WTC11 (cell line): Measurements from ENCODE around the gene PDZRN4. TPM values are rescaled to one million over a fixed set of nuclear protein-coding genes. Genes with fewer than 3 reads are reported as not detected.

Experiments used
- ATAC-seq: fragments of 200-7000 bp; cut with Tn5 transposase; 2 replicates; pipeline ENCODE4 v1.10.0; 2021; ENCODE audit warnings: mild to moderate bottlenecking, moderate library complexity
- CTCF ChIA-PET: fragments of 300-600 bp; sonication (Branson Sonifier 250); formaldehyde crosslinking; loops from one replicate; lab custom pipeline; 2021; ENCODE audit warnings: antibody characterized with exemption; lab: Charles Lee
- POLR2A ChIA-PET: fragments of 350-600 bp; sonication (Branson Sonifier 250); formaldehyde crosslinking; loops from one replicate; lab custom pipeline; 2021; ENCODE audit warnings: antibody characterized with exemption; lab: Charles Lee
- DNase-seq: peaks from one replicate; pipeline ENCODE4 v3.0.0; 2021; ENCODE audit warnings: low spot score
- H3K27ac Mint-ChIP-seq: 2 replicates; pipeline ENCODE4 v1.8.0; 2021; ENCODE audit warnings: mixed read lengths
- H3K27me3 Mint-ChIP-seq: 2 replicates; pipeline ENCODE4 v1.8.0; 2021; ENCODE audit warnings: low read depth, mild to moderate bottlenecking, moderate library complexity, mixed read lengths
- H3K36me3 Mint-ChIP-seq: 2 replicates; pipeline ENCODE4 v1.8.0; 2021; ENCODE audit warnings: mixed read lengths
- H3K4me1 Mint-ChIP-seq: 2 replicates; pipeline ENCODE4 v1.8.0; 2022; ENCODE audit warnings: mixed read lengths
- H3K4me3 Mint-ChIP-seq: 2 replicates; pipeline ENCODE4 v1.8.0; 2021; ENCODE audit warnings: mild to moderate bottlenecking, moderate library complexity, mixed read lengths
- H3K9me3 Mint-ChIP-seq: 2 replicates; pipeline ENCODE4 v1.8.0; 2021; ENCODE audit warnings: mixed read lengths
- ATF1 ChIP-seq: sonication (generic); formaldehyde crosslinking; IDR thresholded peaks from 2 replicates; pipeline ENCODE4 v1.8.1; 2023; ENCODE audit warnings: mild to moderate bottlenecking, moderate library complexity, missing genetic modification reagents
- CREM ChIP-seq: sonication (generic); formaldehyde crosslinking; IDR thresholded peaks from 2 replicates; pipeline ENCODE4 v1.8.1; 2022; ENCODE audit warnings: mild to moderate bottlenecking, missing genetic modification reagents, moderate library complexity
- GABPB1 ChIP-seq: sonication (generic); formaldehyde crosslinking; IDR thresholded peaks from 2 replicates; pipeline ENCODE4 v1.8.1; 2023; ENCODE audit warnings: mild to moderate bottlenecking, missing genetic modification reagents
- HMGA2 ChIP-seq: fragments of 250-450 bp; sonication (Bioruptor Pico); IDR thresholded peaks from 2 replicates; pipeline ENCODE4 v1.4.0; 2021; ENCODE audit warnings: mild to moderate bottlenecking, moderate library complexity
- KAT7 ChIP-seq: sonication (generic); formaldehyde crosslinking; IDR thresholded peaks from 2 replicates; pipeline ENCODE4 v1.8.1; 2023; ENCODE audit warnings: missing genetic modification reagents, mild to moderate bottlenecking, borderline replicate concordance
- MYBL2 ChIP-seq: sonication (generic); formaldehyde crosslinking; IDR thresholded peaks from 2 replicates; pipeline ENCODE4 v1.8.1; 2023; ENCODE audit warnings: mild to moderate bottlenecking, moderate library complexity, missing genetic modification reagents
- NFATC4 ChIP-seq: fragments of 250-450 bp; sonication (Bioruptor Pico); IDR thresholded peaks from 2 replicates; pipeline ENCODE4 v1.9.0; 2021; ENCODE audit warnings: mild to moderate bottlenecking
- NR3C1 ChIP-seq: sonication (generic); formaldehyde crosslinking; conservative IDR thresholded peaks from 2 replicates; pipeline ENCODE4 v1.8.1; 2023; ENCODE audit warnings: low read depth, mild to moderate bottlenecking, missing genetic modification reagents
- SMAD3 ChIP-seq: sonication (generic); formaldehyde crosslinking; IDR thresholded peaks from 2 replicates; pipeline ENCODE4 v1.8.0; 2022; ENCODE audit warnings: missing genetic modification reagents, mild to moderate bottlenecking, borderline replicate concordance
- ZBTB21 ChIP-seq: sonication (generic); formaldehyde crosslinking; IDR thresholded peaks from 2 replicates; pipeline ENCODE4 v1.8.1; 2023; ENCODE audit warnings: mild to moderate bottlenecking, missing genetic modification reagents, borderline replicate concordance
- ZNF121 ChIP-seq: sonication (generic); formaldehyde crosslinking; IDR thresholded peaks from 2 replicates; pipeline ENCODE4 v1.8.0; 2023; ENCODE audit warnings: missing genetic modification reagents
- ZNF423 ChIP-seq: fragments of 250-450 bp; sonication (Bioruptor Pico); IDR thresholded peaks from 2 replicates; pipeline ENCODE4 v2.1.2; 2022; ENCODE audit warnings: mild to moderate bottlenecking, moderate library complexity
- total RNA-seq: library from RNA; stranded (reverse); gene quantifications from 3 replicates; pipeline ENCODE4 v1.2.3, GENCODE V29; 2021
- TF ChIP-seq, protein P1 (sequence below): sonication (generic); formaldehyde crosslinking; IDR thresholded peaks from 2 replicates; pipeline ENCODE4 v1.8.0; 2023; ENCODE audit warnings: missing genetic modification reagents, mild to moderate bottlenecking, borderline replicate concordance
- TF ChIP-seq, protein P2 (sequence below): sonication (generic); formaldehyde crosslinking; IDR thresholded peaks from 2 replicates; pipeline ENCODE4 v1.8.0; 2022; ENCODE audit warnings: mild to moderate bottlenecking, missing genetic modification reagents
- TF ChIP-seq, protein P3 (sequence below): sonication (generic); formaldehyde crosslinking; IDR thresholded peaks from 2 replicates; pipeline ENCODE4 v1.8.1; 2022; ENCODE audit warnings: mild to moderate bottlenecking, moderate library complexity, missing genetic modification reagents
- TF ChIP-seq, protein P4 (sequence below): sonication (generic); formaldehyde crosslinking; IDR thresholded peaks from 2 replicates; pipeline ENCODE4 v1.8.1; 2023; ENCODE audit warnings: mild to moderate bottlenecking, missing genetic modification reagents, moderate library complexity
- TF ChIP-seq, protein P5 (sequence below): sonication (generic); formaldehyde crosslinking; conservative IDR thresholded peaks from 2 replicates; pipeline ENCODE4 v1.8.1; 2023; ENCODE audit warnings: mild to moderate bottlenecking, low read depth, missing genetic modification reagents, moderate library complexity
- TF ChIP-seq, protein P6 (sequence below): fragments of 250-450 bp; sonication (Bioruptor Pico); IDR thresholded peaks from 2 replicates; pipeline ENCODE4 v1.9.0; 2021; ENCODE audit warnings: mild to moderate bottlenecking
- TF ChIP-seq, protein P7 (sequence below): fragments of 250-450 bp; sonication (Bioruptor Pico); IDR thresholded peaks from 2 replicates; pipeline ENCODE4 v1.8.0; 2021; ENCODE audit warnings: mild to moderate bottlenecking

PDZRN4 gene
- total RNA-seq, 1 experiment from 2014 or later, result 0.09 TPM

DNA sequence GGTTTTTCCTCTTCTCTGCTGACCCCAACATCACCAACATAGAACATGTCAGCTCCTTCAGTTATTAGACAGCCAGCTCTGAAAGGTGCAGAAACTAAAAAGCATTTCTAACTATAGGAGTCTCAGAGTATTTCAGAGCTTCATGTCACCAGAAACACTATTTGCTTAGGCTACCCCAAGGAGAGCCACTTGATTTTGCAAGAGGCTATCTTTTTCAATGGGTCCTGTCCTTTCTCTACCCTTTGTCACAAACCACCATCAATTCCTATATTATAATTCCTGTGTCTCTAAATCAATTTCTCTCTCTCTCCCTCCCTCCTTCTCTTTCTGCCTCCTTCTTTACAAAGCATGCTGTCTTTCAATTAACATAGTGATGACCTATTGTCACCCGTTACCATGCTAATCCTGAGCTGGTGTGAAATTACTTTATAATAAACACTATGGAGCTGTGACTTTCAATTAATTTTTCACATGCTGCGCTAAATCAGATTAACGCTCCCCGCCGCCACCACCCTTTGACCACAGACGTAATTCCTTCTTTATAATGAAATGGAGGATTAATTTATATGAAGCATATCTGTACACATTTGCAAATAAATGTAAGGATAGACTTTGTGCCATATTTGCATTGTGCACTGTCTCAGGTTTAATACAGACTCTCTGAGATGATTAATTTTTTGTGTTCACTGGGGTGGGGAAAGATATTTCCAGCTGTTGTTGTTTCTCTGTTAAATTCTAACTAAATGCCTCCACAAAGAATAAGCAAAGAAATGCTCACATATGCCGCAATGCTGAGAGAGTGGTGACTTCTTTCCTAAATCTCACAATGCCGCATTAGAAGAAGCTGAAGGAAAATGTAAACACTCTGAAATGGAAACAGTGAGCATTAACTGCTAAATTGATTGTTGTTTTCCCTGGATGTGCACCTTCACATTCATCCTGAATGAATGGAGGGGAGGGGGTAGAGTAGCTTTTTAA, 418.6 kb downstream of the PDZRN4 start:
- Mint-ChIP-seq H3K4me1 (peaks cover 8% of the 10 kb centered on the region), H3K36me3 (peaks cover 4% of the 10 kb centered on the region; the same call in 1 of the 2 replicates), H3K4me3 (no peak overlapping the region), H3K9me3 (peaks cover 16% of the 10 kb centered on the region), H3K27me3 (peaks cover 12% of the 10 kb centered on the region), H3K27ac (no peak overlapping the region)
- no peak for TF ChIP-seq CREM (CRISPR knock-in tag)
- TF ChIP-seq, protein P1, sequence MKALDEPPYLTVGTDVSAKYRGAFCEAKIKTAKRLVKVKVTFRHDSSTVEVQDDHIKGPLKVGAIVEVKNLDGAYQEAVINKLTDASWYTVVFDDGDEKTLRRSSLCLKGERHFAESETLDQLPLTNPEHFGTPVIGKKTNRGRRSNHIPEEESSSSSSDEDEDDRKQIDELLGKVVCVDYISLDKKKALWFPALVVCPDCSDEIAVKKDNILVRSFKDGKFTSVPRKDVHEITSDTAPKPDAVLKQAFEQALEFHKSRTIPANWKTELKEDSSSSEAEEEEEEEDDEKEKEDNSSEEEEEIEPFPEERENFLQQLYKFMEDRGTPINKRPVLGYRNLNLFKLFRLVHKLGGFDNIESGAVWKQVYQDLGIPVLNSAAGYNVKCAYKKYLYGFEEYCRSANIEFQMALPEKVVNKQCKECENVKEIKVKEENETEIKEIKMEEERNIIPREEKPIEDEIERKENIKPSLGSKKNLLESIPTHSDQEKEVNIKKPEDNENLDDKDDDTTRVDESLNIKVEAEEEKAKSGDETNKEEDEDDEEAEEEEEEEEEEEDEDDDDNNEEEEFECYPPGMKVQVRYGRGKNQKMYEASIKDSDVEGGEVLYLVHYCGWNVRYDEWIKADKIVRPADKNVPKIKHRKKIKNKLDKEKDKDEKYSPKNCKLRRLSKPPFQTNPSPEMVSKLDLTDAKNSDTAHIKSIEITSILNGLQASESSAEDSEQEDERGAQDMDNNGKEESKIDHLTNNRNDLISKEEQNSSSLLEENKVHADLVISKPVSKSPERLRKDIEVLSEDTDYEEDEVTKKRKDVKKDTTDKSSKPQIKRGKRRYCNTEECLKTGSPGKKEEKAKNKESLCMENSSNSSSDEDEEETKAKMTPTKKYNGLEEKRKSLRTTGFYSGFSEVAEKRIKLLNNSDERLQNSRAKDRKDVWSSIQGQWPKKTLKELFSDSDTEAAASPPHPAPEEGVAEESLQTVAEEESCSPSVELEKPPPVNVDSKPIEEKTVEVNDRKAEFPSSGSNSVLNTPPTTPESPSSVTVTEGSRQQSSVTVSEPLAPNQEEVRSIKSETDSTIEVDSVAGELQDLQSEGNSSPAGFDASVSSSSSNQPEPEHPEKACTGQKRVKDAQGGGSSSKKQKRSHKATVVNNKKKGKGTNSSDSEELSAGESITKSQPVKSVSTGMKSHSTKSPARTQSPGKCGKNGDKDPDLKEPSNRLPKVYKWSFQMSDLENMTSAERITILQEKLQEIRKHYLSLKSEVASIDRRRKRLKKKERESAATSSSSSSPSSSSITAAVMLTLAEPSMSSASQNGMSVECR (CRISPR knock-in tag), result no peak
- DNase-seq (no peak), ATAC-seq (no peak)
- POLR2A ChIA-PET, result no interaction called here
- CTCF ChIA-PET, result no interaction called here

DNA sequence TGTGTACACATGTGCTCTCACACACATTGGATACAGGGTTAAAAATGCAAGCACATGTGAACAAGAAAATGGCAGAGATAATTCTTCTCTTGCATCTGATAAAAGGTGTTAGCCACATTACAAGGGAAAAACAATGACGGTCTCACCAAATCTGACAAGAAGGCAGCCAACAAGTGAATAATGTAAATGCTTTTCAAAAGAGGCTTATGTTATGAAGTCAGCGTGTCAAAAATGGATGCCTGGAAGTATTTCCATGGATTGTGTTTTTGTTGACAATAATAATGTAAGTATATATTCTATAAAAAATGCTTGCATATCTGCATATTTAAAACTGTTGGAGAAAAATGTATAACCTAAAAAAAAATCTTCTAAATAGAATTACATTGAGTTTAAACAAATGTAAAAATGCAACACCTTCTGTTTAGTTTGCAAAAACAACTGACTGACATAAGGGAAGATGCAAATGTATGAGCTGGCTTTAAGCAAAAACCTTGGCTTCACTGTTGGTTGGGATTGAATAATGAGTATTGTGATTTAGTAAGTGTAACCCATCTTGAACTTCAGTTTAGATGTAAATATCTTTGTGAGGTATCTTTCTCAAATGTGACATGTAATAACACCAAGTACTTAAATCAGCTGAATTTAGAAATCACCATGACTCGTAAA, 424.9 kb downstream of the PDZRN4 start:
- no peak for ATAC-seq
- no peak for DNase-seq
- ChIA-PET POLR2A (no interaction called here), CTCF (no interaction called here)
- Mint-ChIP-seq H3K4me1 (peaks cover 20% of the 10 kb centered on the region), H3K27ac (no peak overlapping the region), H3K9me3 (peaks cover 26% of the 10 kb centered on the region), H3K36me3 (peaks cover 13% of the 10 kb centered on the region), H3K27me3 (peaks cover 67% of the 10 kb centered on the region), H3K4me3 (no peak overlapping the region)
- TF ChIP-seq, protein P2, sequence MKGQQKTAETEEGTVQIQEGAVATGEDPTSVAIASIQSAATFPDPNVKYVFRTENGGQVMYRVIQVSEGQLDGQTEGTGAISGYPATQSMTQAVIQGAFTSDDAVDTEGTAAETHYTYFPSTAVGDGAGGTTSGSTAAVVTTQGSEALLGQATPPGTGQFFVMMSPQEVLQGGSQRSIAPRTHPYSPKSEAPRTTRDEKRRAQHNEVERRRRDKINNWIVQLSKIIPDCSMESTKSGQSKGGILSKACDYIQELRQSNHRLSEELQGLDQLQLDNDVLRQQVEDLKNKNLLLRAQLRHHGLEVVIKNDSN (CRISPR knock-in tag), result no peak
- TF ChIP-seq GABPB1 (CRISPR knock-in tag) (no peak), NFATC4 (no peak), ZNF423 (CRISPR knock-in tag) (no peak), MYBL2 (CRISPR knock-in tag) (no peak), HMGA2 (CRISPR knock-in tag) (no peak), ATF1 (CRISPR knock-in tag) (no peak), KAT7 (CRISPR knock-in tag) (no peak), NR3C1 (CRISPR knock-in tag) (no peak), ZBTB21 (no peak), ZNF121 (CRISPR knock-in tag) (no peak), SMAD3 (CRISPR knock-in tag) (no peak)
- TF ChIP-seq, protein P3, sequence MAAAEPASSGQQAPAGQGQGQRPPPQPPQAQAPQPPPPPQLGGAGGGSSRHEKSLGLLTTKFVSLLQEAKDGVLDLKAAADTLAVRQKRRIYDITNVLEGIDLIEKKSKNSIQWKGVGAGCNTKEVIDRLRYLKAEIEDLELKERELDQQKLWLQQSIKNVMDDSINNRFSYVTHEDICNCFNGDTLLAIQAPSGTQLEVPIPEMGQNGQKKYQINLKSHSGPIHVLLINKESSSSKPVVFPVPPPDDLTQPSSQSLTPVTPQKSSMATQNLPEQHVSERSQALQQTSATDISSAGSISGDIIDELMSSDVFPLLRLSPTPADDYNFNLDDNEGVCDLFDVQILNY (CRISPR knock-in tag), result no peak
- TF ChIP-seq, protein P4, sequence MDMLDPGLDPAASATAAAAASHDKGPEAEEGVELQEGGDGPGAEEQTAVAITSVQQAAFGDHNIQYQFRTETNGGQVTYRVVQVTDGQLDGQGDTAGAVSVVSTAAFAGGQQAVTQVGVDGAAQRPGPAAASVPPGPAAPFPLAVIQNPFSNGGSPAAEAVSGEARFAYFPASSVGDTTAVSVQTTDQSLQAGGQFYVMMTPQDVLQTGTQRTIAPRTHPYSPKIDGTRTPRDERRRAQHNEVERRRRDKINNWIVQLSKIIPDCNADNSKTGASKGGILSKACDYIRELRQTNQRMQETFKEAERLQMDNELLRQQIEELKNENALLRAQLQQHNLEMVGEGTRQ, result no peak
- TF ChIP-seq, protein P5, sequence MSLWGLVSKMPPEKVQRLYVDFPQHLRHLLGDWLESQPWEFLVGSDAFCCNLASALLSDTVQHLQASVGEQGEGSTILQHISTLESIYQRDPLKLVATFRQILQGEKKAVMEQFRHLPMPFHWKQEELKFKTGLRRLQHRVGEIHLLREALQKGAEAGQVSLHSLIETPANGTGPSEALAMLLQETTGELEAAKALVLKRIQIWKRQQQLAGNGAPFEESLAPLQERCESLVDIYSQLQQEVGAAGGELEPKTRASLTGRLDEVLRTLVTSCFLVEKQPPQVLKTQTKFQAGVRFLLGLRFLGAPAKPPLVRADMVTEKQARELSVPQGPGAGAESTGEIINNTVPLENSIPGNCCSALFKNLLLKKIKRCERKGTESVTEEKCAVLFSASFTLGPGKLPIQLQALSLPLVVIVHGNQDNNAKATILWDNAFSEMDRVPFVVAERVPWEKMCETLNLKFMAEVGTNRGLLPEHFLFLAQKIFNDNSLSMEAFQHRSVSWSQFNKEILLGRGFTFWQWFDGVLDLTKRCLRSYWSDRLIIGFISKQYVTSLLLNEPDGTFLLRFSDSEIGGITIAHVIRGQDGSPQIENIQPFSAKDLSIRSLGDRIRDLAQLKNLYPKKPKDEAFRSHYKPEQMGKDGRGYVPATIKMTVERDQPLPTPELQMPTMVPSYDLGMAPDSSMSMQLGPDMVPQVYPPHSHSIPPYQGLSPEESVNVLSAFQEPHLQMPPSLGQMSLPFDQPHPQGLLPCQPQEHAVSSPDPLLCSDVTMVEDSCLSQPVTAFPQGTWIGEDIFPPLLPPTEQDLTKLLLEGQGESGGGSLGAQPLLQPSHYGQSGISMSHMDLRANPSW, result no peak
- TF ChIP-seq, protein P6, sequence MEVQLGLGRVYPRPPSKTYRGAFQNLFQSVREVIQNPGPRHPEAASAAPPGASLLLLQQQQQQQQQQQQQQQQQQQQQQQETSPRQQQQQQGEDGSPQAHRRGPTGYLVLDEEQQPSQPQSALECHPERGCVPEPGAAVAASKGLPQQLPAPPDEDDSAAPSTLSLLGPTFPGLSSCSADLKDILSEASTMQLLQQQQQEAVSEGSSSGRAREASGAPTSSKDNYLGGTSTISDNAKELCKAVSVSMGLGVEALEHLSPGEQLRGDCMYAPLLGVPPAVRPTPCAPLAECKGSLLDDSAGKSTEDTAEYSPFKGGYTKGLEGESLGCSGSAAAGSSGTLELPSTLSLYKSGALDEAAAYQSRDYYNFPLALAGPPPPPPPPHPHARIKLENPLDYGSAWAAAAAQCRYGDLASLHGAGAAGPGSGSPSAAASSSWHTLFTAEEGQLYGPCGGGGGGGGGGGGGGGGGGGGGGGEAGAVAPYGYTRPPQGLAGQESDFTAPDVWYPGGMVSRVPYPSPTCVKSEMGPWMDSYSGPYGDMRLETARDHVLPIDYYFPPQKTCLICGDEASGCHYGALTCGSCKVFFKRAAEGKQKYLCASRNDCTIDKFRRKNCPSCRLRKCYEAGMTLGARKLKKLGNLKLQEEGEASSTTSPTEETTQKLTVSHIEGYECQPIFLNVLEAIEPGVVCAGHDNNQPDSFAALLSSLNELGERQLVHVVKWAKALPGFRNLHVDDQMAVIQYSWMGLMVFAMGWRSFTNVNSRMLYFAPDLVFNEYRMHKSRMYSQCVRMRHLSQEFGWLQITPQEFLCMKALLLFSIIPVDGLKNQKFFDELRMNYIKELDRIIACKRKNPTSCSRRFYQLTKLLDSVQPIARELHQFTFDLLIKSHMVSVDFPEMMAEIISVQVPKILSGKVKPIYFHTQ (CRISPR knock-in tag), result no peak
- TF ChIP-seq, protein P7, sequence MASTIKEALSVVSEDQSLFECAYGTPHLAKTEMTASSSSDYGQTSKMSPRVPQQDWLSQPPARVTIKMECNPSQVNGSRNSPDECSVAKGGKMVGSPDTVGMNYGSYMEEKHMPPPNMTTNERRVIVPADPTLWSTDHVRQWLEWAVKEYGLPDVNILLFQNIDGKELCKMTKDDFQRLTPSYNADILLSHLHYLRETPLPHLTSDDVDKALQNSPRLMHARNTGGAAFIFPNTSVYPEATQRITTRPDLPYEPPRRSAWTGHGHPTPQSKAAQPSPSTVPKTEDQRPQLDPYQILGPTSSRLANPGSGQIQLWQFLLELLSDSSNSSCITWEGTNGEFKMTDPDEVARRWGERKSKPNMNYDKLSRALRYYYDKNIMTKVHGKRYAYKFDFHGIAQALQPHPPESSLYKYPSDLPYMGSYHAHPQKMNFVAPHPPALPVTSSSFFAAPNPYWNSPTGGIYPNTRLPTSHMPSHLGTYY (CRISPR knock-in tag), result no peak
